Activated T-cell treated with anti-CD3 and anti-CD28 coated beads, Interleukin-2, amount 50 U/mL, for 48 hours (primary cell): ENCODE measurements around the gene RIPOR1.
A peak's percentile ranks its signal among the peaks of the same experiment; 100 is the strongest.
"Not testable (repeated sequence)": the region's sequence is repeated elsewhere in the genome, so short reads cannot be mapped to it uniquely, and the experiment has no call there.

Experiments
- DNase-seq, 2 experiments: peaks; one replicate each; pipeline ENCODE4 v3.0.0-alpha.2; 2020

The RIPOR1 gene, protein sequence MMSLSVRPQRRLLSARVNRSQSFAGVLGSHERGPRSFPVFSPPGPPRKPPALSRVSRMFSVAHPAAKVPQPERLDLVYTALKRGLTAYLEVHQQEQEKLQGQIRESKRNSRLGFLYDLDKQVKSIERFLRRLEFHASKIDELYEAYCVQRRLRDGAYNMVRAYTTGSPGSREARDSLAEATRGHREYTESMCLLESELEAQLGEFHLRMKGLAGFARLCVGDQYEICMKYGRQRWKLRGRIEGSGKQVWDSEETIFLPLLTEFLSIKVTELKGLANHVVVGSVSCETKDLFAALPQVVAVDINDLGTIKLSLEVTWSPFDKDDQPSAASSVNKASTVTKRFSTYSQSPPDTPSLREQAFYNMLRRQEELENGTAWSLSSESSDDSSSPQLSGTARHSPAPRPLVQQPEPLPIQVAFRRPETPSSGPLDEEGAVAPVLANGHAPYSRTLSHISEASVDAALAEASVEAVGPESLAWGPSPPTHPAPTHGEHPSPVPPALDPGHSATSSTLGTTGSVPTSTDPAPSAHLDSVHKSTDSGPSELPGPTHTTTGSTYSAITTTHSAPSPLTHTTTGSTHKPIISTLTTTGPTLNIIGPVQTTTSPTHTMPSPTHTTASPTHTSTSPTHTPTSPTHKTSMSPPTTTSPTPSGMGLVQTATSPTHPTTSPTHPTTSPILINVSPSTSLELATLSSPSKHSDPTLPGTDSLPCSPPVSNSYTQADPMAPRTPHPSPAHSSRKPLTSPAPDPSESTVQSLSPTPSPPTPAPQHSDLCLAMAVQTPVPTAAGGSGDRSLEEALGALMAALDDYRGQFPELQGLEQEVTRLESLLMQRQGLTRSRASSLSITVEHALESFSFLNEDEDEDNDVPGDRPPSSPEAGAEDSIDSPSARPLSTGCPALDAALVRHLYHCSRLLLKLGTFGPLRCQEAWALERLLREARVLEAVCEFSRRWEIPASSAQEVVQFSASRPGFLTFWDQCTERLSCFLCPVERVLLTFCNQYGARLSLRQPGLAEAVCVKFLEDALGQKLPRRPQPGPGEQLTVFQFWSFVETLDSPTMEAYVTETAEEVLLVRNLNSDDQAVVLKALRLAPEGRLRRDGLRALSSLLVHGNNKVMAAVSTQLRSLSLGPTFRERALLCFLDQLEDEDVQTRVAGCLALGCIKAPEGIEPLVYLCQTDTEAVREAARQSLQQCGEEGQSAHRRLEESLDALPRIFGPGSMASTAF

GRCh38 chr16:67528222-67528869 lies at the start of gene RIPOR1:
Gene RIPOR1, plus strand, starts transcription at chr16:67528829. Its CDS starts 9,618 bp downstream, at chr16:67538447.
- peak; percentile 56 to 67 for DNase-seq

- peak; percentile 99 to 100 for DNase-seq
Observed at GRCh38 chr16:67480833-67481560, 47.6 kb upstream of the RIPOR1 start, which contains the start of gene ATP6V0D1. Gene ATP6V0D1, minus strand, starts transcription at chr16:67481157. Its CDS starts 71 bp downstream, at chr16:67481086.

DNA sequence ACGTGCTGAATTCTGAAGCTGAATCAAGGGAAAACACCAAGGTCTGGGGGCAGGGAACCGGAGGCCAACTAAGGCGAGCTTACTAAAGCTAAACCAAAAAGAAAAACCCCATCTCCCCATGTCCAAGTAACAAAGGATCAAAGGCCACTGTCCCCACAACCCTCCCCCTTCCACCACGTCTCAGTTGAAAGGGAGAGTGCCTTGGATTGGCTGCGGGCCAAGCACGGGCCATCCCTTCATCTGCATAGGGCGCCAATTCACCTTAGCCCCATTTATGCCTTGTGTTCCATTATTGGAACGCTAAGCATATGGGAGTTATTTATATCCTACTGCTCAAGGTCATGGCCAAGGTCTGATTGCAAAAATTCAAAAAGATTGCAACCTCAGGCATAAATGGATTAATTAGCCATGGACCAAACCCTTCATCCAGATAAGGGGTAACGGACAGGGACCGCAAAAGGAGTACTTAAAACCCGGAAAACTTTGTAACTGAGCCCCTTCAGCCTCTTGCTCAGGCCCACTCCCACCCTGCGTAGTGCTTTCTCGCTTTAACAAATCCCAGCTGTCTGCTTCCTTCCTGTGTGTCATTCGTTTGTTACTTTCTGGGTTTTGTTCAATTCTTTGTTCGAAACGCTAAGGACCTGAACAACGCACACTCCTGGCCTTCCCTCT lies 46.9 kb upstream of the RIPOR1 start:
- peak; percentile 37 to 52 for DNase-seq

- DNase-seq = peak; percentile 36 to 43
Observed at GRCh38 chr16:67482233-67482924, 46.2 kb upstream of the RIPOR1 start.

GRCh38 chr16:67483150-67483549 lies 45.5 kb upstream of the RIPOR1 start, which contains the start of gene AGRP:
Gene AGRP, minus strand, starts transcription at chr16:67483547. Its CDS starts 149 bp downstream, at chr16:67483398.
- DNase-seq = no peak

GRCh38 chr16:67483731-67484525 lies 44.7 kb upstream of the RIPOR1 start:
- no peak for DNase-seq

GRCh38 chr16:67486805-67487204 lies 41.8 kb upstream of the RIPOR1 start:
- DNase-seq = no peak

DNA sequence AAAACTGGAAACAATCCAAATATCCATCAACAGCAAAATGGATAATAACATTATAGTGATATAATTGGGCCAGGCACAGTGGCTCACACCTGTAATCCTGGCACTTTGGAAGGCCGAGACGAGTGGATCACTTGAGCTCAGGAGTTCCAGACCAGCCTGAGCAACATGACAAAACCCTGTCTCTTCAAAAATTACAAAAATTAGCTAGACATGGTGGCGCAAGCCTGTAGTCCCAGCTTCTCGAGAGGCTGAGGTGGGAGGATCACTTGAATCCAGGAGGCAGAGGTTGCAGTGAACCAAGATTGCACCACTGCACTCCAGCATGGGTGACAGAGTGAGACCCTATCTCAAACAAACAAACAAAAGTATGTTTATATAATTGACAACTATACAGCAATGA lies 41.1 kb upstream of the RIPOR1 start:
- not testable (repeated sequence) for DNase-seq

GRCh38 chr16:67489401-67490083 lies 39.1 kb upstream of the RIPOR1 start:
- DNase-seq = no peak

DNA sequence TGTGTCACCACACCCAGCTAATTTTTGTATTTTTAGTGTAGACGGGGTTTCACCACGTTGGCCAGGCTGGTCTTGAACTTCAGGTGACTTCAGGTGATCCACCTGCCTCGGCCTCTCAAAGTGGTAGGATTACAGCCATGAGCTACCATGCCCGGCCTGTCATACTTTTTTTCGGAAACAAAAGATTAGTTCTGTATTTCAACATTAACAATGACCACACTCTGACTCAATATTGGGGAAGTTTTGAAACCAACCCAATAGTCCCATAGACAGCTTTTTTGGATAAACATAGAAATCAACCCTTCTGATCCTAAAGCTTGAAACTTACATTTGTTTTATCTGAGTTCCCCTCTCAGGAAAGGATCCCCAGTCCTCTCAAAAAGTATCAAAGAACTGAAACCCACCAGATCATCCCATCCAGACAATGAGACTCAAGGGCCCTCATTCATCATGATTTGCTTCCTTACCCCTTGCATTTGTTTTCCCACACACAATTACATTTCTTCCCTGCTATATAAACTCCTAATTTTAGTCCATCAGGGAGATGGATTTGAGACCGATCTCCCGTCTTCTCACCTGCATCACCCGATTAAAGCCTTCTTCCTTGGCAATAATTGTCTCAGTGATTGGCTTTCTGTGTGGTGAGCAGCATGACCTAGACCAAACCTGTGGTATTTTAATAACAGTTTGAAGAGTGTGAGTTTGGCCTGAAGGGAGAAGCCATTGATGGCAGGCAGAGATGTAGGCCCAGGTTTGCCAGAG lies 38.1 kb upstream of the RIPOR1 start:
- DNase-seq = no peak

- DNase-seq = no peak
Observed at GRCh38 chr16:67499106-67499505, 29.5 kb upstream of the RIPOR1 start.

- DNase-seq = peak in 1 of 2 experiments; percentile 43
Observed at GRCh38 chr16:67504031-67505021, 24.3 kb upstream of the RIPOR1 start.

GRCh38 chr16:67506468-67506867 lies 22.2 kb upstream of the RIPOR1 start:
- DNase-seq = no peak

GRCh38 chr16:67509016-67509415 lies 19.6 kb upstream of the RIPOR1 start:
- DNase-seq = no peak

- DNase-seq = not testable (repeated sequence)
Observed at GRCh38 chr16:67513892-67514291, 14.7 kb upstream of the RIPOR1 start.

GRCh38 chr16:67514382-67514828 lies 14.2 kb upstream of the RIPOR1 start:
- peak; percentile 86 to 87 for DNase-seq
